GM12892 (cell line): ENCODE measurements around the gene DDX53. TPM values are rescaled to one million over a fixed set of nuclear protein-coding genes. Genes with fewer than 3 reads are reported as not detected.

Experiments used
- DNase-seq: peaks from one replicate; pipeline ENCODE4 v3.0.0; 2011; ENCODE audit not compliant: insufficient read length
- FAIRE-seq: peaks from 2 replicates; lab custom pipeline; 2011; peaks lifted over from hg19 to GRCh38; lab: Jason Lieb, UNC
- POLR2A ChIP-seq: IDR thresholded peaks from 2 replicates; pipeline ENCODE4 v1.6.1; 2011; ENCODE audit warnings: low read depth, low read length, control low read depth
- POLR2AphosphoS5 ChIP-seq: IDR thresholded peaks from 2 replicates; pipeline ENCODE4 v1.6.1; 2011; ENCODE audit warnings: low read depth, low read length, control low read depth
- TAF1 ChIP-seq: IDR thresholded peaks from 2 replicates; pipeline ENCODE4 v1.6.1; 2011; ENCODE audit warnings: low read depth, mild to moderate bottlenecking, control low read depth, low read length, borderline replicate concordance
- polyA plus RNA-seq: library from polyadenylated mRNA; unstranded; fragments of >200 nt; gene quantifications from one replicate; pipeline ENCODE4 v1.2.1, GENCODE V29; 2012; ENCODE audit warnings: missing spikeins, inconsistent platforms; ENCODE audit not compliant: missing spikeins

The DDX53 gene
- not detected for polyA plus RNA-seq

- DNase-seq (no peak), FAIRE-seq (no peak)
- TF ChIP-seq POLR2A (no peak), TAF1 (no peak), POLR2AphosphoS5 (no peak)
These were observed at the start of gene DDX53 for GRCh38 chrX:22999696-23000223. Gene DDX53, plus strand, starts transcription at chrX:22999960. Its CDS starts 98 bp downstream, at chrX:23000058.

- FAIRE-seq = no peak
- TF ChIP-seq TAF1 (no peak), POLR2A (no peak), POLR2AphosphoS5 (no peak)
- DNase-seq = no peak
These were observed 49.2 kb upstream of the DDX53 start for GRCh38 chrX:22950269-22951266.

- TF ChIP-seq POLR2A = no peak
- TF ChIP-seq TAF1 = no peak
- TF ChIP-seq POLR2AphosphoS5 = no peak
- FAIRE-seq (no peak), DNase-seq (no peak)
These were observed 47.8 kb upstream of the DDX53 start for GRCh38 chrX:22952010-22952409.

- no peak for DNase-seq
- no peak for TF ChIP-seq POLR2AphosphoS5
- TF ChIP-seq POLR2A = no peak
- TF ChIP-seq TAF1 = no peak
- FAIRE-seq = no peak
These were observed 41.5 kb upstream of the DDX53 start for GRCh38 chrX:22958250-22958649.

- FAIRE-seq (no peak), DNase-seq (no peak)
- TF ChIP-seq POLR2AphosphoS5 = no peak
- TF ChIP-seq TAF1 = no peak
- no peak for TF ChIP-seq POLR2A
These were observed 40.4 kb upstream of the DDX53 start for GRCh38 chrX:22959204-22959920.

- DNase-seq (no peak), FAIRE-seq (no peak)
- no peak for TF ChIP-seq POLR2A
- TF ChIP-seq TAF1 = no peak
- no peak for TF ChIP-seq POLR2AphosphoS5
These were observed 36.6 kb upstream of the DDX53 start for GRCh38 chrX:22963196-22963595.

GRCh38 chrX:22968494-22968893 is 31.3 kb upstream of the DDX53 start:
- no peak for FAIRE-seq
- DNase-seq = no peak
- TF ChIP-seq TAF1 (no peak), POLR2A (no peak), POLR2AphosphoS5 (no peak)

GRCh38 chrX:22969411-22969810 is 30.3 kb upstream of the DDX53 start:
- TF ChIP-seq POLR2AphosphoS5 (no peak), POLR2A (no peak), TAF1 (no peak)
- DNase-seq (no peak), FAIRE-seq (no peak)

GRCh38 chrX:22970861-22971260 is 28.9 kb upstream of the DDX53 start:
- TF ChIP-seq TAF1 (no peak), POLR2AphosphoS5 (no peak), POLR2A (no peak)
- DNase-seq (no peak), FAIRE-seq (no peak)

- DNase-seq (no peak), FAIRE-seq (no peak)
- TF ChIP-seq POLR2A (no peak), POLR2AphosphoS5 (no peak), TAF1 (no peak)
These were observed 25.1 kb upstream of the DDX53 start for GRCh38 chrX:22974616-22975015.

GRCh38 chrX:22975786-22976185 is 24.0 kb upstream of the DDX53 start:
- no peak for FAIRE-seq
- DNase-seq = no peak
- TF ChIP-seq TAF1 (no peak), POLR2AphosphoS5 (no peak), POLR2A (no peak)
